CD4-positive, alpha-beta T cell treated with Interleukin-15 for 1 hour (primary cell): ENCODE measurements around the gene CDC27.
"Not testable (repeated sequence)": the region's sequence is repeated elsewhere in the genome, so short reads cannot be mapped to it uniquely, and the experiment has no call there.

ENCODE experiments used
- DNase-seq: peaks from one replicate; pipeline ENCODE4 v3.0.0-alpha.2; 2020

CDC27 gene

DNA sequence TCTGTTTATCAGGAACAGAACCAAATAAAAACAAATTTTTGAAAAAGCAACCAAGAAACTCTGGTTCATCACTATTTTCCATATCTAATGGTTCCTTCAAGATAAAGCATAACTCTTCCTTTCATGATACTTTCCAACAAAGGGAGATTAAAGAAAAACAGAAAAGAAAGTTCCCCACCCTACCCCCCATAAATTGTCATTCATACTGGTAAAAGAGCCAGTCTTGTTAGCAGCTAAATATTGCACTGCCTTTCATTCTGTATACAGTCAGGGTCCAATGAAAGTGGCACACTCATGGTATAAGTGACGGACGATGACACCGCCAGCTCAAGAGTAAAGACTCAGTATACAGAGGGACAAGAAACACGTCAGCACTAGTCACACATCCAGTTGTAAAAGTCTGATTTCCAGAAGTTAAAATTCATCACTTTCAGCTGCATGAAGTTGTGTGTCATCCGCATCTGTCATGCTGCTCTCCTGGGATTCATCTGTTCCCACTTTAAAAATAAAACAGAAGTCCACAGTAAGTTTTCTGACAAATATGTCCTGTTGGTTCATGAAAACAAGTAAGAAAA lies 68.5 kb downstream of the CDC27 start:
- DNase-seq: no peak

DNA sequence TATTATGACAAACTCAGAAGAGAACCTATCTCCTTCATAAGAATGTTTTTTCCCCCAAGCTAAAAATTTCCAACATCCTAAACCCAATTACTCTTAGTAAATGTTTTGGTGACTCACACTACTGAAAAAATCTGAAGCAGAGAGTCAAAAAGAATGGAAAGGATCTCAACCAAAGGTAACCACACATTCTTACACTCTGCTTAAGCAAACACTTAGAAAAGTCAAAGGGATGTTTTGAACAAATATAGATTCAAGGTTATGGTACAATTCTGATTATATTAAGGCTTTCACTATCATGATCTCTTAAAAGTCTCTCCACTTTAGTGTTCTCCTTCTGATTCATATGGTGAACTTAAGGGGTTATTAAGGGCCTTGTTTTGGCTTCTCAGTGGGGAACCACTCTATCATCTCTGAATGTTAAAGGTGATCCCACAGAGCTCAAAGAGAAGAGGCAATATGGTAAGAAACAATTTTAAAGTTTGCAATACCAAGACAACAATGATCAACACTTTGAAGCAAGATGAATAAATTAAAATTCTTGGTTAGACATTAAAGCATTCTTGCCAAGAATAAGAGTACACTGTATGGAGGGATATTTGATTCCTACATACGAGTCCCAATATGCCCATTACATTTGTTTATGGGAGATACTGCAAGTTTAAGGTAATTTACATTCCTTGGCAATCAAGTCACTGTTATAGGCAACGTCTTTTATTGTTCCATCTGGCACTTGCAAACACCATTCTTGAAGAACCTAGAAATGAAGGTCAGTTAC lies 69.2 kb downstream of the CDC27 start:
- DNase-seq: no peak

DNA sequence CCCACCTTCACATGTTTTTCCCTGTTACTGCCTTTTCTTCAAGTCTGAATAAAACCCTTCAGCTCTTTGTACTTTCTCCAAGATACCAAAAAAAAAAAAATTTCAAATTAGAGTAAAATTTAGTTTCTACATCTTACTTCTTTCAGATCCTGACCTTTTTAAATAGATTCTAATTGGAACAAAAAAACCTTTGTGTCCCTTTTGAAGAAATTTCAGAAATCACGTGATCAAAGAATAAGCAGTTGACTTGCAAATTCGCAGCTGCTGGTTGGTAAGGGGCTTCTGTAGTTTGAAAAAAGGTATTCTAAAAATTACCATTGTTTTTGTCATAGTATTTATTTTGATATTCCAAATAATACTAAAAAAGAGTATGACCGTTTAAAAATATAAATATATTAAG lies 71.7 kb downstream of the CDC27 start:
- DNase-seq: no peak

DNA sequence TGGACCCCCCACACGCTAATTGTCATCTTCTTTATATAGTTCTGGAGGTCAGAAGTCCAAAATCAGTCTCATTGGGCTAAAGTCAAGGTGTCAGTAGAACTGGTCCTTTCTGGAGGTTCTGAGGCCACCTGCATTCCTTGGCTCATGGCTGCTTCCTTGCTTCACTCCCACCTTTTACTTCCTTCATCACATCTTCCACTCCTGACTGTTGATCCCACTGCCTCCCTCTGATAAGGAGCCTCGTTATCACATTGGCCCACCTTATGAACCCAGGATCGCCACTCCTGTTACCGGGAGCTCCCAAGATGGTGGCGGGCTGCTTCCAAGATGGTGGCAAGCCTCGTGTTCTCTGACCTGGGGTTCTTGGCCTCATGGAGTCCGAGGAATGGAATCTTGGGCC lies 83.0 kb downstream of the CDC27 start:
- DNase-seq: no peak

DNA sequence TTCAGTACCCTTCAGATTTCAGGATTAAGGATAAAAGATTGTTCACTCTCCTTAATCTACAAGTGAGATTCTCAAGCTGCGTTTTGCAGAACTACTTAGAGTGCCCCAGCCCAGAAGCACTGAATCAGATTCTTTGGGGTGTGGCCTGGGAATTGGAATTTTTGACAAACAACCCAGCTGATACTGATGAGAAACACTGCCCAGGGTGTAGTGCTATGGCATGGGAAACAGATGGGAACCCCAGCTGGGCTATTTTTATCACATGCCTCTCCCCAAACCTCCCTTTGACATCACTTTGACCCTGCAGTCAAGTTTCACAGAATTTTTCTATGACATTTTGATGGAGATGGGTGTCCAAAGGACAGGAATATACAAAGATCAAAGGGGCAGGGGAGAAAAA lies 83.8 kb downstream of the CDC27 start:
- not testable (repeated sequence) for DNase-seq

DNA sequence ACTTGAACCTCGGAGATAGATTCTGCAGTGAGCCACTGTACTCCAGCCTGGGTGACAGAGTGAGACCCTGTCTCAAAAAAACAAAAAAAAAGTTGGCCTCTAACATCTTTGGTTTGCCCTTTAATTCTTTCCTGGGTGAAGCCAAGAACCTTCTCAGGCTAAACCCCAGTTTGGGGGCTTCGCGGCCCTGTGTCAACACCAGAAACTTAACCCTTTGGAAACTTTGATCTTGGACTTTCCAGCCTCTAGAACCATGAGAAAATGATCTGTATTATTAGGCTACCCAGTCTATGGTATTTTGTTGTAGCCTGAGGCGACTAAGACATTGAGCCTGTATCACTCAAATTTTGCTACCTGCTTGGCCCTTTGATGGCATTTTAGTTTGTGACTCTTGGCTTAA lies 86.2 kb downstream of the CDC27 start:
- no peak for DNase-seq

DNA sequence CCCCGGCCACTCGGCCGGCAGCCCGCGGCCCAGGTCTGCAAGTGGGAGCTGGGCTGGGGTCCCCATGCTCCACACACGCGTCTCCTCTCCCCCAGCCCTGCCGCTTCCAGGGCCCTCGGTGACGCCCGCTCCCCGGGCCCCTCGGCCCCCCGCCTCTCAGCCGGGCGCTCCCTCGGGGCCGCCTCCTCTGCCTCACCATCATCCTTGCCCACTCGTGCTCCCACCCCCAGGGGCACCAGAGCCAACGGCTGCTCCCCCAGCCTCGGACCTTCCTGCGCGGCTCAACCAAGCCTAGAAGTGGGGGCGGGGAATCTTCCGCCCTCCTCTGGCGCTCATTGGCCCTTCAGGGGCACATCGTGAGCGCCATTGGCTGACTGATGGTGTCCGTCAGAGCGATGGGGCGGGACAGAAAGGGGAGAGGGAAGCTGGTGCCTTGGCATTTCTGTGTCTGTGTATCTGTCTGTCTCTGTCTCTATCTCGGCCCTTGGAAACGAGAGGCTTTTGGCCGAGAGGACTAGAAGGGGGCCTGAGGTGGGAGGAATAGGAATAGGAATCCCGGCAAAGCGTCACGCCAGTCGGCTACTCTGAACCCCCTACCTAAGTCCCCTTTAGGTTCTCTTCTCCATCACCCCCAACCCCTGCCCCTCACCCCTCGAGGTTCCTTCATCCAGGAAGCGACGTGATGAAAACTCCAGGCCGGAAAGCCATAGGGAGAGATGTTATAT lies 88.9 kb downstream of the CDC27 start:
- peak; percentile 90 for DNase-seq

DNA sequence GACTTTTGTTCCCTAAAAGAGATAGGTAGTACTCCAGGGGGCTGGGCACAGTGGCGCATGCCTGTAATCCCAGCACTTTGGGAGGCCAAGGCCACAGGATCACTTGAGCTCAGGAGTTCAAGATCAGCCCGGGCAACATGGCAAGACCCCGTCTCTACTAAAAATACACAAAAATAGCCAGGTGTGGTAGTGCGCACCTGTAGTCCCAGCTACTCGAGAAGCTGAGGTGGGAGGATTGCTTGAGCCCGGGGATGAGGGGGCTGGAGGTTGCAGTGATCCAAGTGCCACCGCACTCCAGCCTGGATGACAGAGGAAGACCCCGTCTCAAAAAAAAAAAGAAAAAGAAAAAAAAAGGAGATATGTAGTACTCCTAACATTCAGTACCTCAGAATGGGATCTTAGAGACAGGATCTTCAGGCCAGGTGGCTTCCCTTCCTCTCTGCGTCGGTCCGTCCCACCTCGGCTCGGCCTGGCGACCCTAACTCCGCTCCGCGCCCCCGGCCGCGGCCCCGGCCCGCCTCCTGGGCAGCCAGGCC lies 89.6 kb downstream of the CDC27 start:
- DNase-seq: no peak

DNA sequence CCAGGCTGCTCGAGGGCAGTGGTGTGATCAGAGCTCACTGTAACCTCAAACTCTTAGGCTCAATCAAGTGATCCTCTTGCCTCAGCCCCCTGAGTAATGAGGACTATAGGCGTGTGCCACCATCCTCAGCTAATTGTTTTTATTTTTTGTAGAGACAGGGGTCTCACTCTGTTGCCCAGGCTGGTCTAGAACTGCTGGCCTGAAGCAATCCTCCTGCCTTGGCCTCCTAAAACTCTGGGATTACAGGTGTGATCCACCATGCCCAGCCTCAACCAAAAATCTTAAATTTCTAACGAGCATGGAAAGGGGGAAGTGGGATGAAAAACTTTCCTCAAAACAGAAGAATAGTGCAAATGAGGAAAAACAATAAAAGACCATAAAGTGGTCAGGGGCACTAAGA lies 92.8 kb downstream of the CDC27 start:
- no peak for DNase-seq

DNA sequence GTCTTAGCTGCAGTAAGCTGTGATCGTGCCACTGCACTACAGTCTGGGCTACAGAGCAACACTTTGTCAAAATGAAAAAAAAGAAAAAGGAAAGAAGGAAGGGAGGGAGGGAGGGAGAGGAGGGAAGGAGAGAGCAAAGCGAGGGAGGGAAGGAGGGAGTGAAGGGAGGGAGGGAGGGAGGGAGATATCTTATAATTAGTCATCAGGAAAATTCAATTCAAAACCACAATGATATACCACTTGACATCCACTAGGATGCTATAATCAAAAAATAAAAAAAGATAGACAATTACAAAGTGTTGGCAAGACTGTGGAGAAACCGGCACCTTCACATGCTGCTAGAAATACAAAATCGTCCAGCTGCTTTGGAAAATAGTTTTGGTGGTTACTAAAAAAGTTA lies 93.8 kb downstream of the CDC27 start:
- DNase-seq: no peak

DNA sequence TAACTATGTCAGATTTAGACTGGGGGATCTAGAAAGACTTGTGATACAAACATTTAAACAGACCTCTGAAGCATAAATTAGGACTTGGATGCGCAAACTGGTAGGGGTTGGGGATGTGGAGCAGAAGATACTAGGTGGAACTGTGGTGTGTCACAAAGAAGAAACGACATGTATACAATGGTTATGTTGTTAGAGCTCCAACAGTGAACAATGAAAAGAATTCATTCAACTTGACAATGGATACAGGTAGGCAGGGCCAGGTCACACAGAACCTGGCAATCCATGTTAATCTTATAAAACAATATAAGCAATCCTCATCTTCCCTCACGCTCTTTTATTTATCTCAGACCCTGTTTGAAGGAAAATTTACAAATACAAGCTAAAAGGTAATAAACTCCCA lies 102.0 kb downstream of the CDC27 start:
- no peak for DNase-seq

DNA sequence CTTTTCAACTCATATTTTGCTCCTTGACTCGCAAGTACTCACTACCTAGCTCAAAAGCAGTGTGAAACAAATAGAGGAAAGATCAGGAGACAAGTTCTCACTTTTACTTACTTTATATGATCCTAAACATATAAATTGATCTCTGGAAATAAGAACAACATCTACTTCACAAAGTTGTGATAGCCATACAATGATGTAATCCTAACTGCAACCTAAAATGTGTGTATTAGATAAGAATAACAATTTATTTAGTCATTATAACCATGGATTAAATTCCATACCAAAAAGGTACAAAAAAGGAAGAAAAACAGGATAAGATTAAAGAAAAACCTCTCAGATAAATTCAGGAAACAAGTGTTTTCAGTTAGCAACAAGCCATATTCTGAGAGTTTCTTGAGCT lies 103.4 kb downstream of the CDC27 start:
- no peak for DNase-seq

DNA sequence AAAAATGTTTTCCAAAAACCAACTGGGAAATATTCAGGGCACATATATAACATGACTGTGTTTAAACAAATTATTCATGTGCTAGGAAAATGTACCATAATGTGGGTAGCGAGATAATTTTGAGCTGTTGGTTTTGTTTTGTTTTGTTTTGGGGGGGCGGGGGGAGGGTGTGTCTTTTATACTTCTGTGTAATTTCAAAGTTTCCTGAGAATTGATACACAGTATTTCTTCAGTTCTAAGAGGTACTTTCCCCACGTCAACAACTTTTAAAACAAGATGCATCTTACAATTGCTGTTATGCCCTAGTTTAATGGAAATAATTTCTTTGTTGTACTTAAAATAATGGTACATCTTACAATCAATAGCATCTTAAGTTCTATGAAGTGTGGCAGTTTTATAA lies 110.3 kb downstream of the CDC27 start:
- DNase-seq: no peak

DNA sequence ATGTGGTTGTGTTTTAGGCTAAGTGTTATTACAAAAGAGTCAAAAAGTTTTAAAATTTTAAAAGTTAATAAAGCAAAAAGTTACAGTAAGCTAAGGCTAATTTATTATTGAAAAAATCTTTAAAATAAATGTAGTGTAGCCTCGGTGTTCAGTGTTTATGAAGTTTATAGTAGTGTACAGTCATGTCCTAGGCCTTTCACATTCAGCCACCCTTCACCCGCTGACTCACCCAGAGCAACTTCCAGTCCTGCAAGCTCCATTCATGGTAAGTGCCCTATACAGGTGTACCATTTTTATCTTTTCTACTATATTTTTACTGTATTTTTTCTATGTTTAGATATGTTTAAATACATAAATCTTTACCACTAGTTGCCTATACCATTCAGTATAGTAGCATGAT lies 111.5 kb downstream of the CDC27 start:
- no peak for DNase-seq

DNA sequence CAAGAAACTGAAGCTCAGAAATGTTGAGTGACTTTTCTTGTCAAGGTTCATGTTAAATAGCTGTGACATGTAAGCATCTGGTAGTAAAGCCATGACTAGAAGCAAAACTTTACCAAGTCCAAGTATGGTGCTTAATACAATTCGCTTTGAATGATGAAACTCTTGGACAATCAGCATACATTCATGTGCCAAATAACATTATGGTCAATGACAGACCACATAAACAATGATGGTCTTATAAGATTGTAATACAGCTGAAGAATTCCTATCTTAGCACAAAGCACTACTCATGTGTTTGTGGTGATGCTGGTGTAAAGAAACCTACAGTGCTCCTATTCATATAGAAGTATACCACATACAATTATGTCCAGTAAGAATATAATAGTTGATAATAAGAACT lies 112.9 kb downstream of the CDC27 start:
- no peak for DNase-seq

DNA sequence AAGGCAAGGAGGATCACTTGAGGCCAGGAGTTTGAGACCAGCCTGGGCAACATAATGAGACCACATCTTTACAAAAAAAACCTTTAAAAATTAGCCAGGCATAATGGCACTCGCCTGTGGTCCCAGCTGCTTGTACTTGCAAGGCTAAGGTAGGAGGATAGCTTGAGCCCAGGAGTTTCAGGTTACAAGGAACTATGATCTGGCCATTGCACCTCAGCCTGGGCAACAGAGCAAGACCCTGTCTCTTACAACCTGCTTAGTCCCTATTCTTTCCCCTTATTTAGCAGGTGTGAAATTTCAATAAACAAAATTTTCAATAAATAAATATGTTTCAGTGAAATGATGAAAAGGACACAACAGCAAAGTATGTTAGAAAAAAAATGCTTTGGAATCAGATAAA lies 114.7 kb downstream of the CDC27 start:
- not testable (repeated sequence) for DNase-seq

DNA sequence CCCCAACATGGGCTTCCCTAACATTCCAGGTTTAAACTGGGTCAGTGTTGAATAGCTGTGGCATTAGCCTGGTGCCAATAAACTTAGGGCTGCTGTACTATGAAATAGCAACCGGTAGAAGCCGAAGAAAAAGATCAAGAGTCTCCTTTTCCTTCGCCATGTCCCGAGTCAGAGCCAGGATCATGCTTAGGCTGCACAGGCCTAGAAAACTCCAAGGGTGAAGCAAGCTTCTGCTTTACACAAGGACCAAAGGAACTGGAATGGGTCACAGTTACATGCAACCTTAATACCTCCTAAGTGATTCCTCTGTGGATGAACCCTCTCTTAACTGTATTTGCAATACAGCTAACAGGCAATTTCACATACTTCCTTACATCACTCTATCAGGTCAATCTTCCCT lies 115.5 kb downstream of the CDC27 start:
- not testable (repeated sequence) for DNase-seq

DNA sequence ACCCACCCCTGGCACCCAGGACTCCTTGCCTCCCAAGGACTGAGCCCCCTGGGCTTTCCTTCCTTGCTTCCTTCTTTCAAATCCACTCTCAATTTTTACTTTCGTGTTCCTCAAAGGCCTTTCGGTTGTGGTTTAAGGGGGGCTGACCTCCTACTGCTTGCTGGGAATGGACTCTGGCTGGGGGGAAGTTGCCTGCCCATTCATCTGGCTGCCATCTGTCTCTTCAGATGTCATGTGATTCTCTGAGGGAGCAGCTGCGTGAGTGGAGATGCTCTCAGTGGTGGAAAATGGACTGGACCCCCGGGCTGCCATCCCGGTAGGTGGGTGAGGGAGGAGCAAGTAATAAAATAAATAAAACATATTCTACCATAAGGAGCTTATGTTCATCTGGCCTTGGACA lies 116.2 kb downstream of the CDC27 start:
- no peak for DNase-seq

DNA sequence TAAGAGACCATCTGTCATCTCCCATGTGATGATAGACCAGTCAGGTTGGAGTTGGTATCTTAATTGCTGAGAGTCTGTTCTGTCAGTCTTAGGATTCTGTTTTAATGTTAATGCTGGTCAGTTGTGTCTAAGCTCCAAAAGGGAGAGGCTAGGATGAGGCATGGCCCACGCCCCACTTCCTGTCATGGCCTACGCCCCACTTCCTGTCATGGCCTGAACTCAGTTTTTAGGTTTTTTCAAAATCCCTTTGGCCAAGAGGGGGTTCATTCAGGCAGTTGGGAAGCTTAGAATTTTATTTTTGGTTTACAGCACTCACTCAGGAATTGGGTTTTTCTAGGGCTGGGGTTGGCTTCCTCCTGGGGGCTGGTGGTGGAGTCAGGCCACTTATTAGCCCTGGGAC lies 117.9 kb downstream of the CDC27 start:
- not testable (repeated sequence) for DNase-seq

DNA sequence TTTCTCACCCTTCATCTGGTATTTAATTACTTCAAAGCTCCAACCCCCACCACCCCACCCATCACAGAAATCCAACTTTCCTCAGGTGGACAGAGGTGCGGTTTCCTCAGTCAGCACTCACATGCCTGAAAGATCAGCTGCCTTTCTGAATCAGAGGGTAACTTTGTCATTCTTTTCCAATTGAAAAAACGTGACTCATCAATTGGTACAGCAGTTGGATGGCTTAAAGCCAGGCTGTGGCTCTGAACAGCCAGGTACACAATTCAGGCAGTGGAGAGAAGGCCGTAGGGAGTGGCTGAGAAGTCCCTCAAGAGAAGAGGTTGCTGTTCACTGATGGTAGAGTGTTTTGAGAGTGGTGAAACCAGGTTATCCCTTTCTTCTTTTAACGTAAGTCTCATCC lies 118.8 kb downstream of the CDC27 start:
- DNase-seq: not testable (repeated sequence)
